Pancreas (tissue), 10 donors: ENCODE data around the gene ZNF554. TPM values are rescaled to one million over a fixed set of nuclear protein-coding genes. Genes with fewer than 3 reads are reported as not detected.

Source experiments
- ATAC-seq, 4 donors: fragments of 200-7000 bp; cut with Tn5 transposase; one replicate each; pipeline versions ENCODE4 v1.8.0 to v1.9.1; 2020; ENCODE audit warnings: mild to moderate bottlenecking in 4 of 4, moderate library complexity in 4 of 4
- DNase-seq, 6 donors: peaks; one replicate each; pipeline ENCODE4 v3.0.0-alpha.2; 2020
- FAIRE-seq: peaks from 2 replicates; lab custom pipeline; 2012; peaks lifted over from hg19 to GRCh38; lab: Jason Lieb, UNC
- H3K27ac ChIP-seq, 4 donors: fragments of 200-600 bp; sonication (generic); 1 replicate in 3 of 4; 2 replicates in 1 of 4; pipeline versions ENCODE4 v1.5.0 to v1.8.0; 2020
- H3K27me3 ChIP-seq, 4 donors: fragments of 200-600 bp; one replicate each; pipeline ENCODE4 v1.8.0; 2021
- H3K36me3 ChIP-seq, 3 donors: fragments of 200-600 bp; sonication (generic) in 1 of 3; one replicate each; pipeline versions ENCODE4 v1.5.0 to v1.8.0; 2020 to 2021
- H3K4me1 ChIP-seq, 3 donors: fragments of 200-600 bp; one replicate each; pipeline ENCODE4 v1.8.0; 2021
- H3K4me3 ChIP-seq, 4 donors: fragments of 200-600 bp; sonication (generic) in 2 of 4; one replicate each; pipeline versions ENCODE4 v1.5.0 to v1.8.0; 2020 to 2021
- H3K9me3 ChIP-seq, 4 donors: fragments of 200-600 bp; one replicate each; pipeline ENCODE4 v1.8.0; 2021
- WGBS, 2 donors: extraction: QIAGEN DNeasy Blood & Tissue Kit; methylation state at CpG; one replicate each; pipeline ENCODE4 v1.1.7; 2013; 5-methylcytosine and 5-hydroxymethylcytosine counted together
- intact Hi-C, 3 donors: fragments of 100-400 bp; cut with DNase I; formaldehyde crosslinking; loops; one replicate each; pipeline versions ENCODE4 v1.11.1 to v1.14.2; 2022
- polyA plus RNA-seq, 2 donors: library from polyadenylated mRNA; stranded (reverse); fragments of 200-250 nt; gene quantifications; one replicate each; pipeline ENCODE4 v1.2.3, GENCODE V29; 2013
- total RNA-seq, 6 donors: library from RNA; stranded (reverse); fragmentation: NEBNext Ultra II Directional in 4 of 6; extraction: Animal tissue kit (Norgen Biotek cat#: 25700) in 4 of 6; gene quantifications; one replicate each; pipeline versions ENCODE4 v1.2.1 to v1.2.4, GENCODE V29; 2021 to 2023
- TF ChIP-seq, protein P1 (sequence below), 4 donors: fragments of 200-600 bp; sonication (generic) in 3 of 4; IDR thresholded peaks; one replicate each; pipeline versions ENCODE4 v1.5.0 to v1.8.0; 2021; ENCODE audit warnings: antibody characterized with exemption in 4 of 4
- donor health status: healthy with polysubstance abuse.
- donor health status: DM: no; HTN: no; CAD: no; lungs with moderate emphysema.
- donor health status: DM: no; HTN: no; CAD: no.
- donor health status: control.
- donor health status: control.
- donor health status: Bipolar disorder and iron deficiency.
- donor health status: DM: yes; HTN: yes; CAD: no.
- donor health status: DM: no; HTN: no; CAD: no.
- donor health status: DM: no; HTN: no; CAD: no.
- donor health status: DM: yes; HTN: yes; CAD: no.

The ZNF554 gene
- total and polyA plus RNA-seq, 8 donors = 2.6 to 5.2 (median 3.6) TPM

DNA sequence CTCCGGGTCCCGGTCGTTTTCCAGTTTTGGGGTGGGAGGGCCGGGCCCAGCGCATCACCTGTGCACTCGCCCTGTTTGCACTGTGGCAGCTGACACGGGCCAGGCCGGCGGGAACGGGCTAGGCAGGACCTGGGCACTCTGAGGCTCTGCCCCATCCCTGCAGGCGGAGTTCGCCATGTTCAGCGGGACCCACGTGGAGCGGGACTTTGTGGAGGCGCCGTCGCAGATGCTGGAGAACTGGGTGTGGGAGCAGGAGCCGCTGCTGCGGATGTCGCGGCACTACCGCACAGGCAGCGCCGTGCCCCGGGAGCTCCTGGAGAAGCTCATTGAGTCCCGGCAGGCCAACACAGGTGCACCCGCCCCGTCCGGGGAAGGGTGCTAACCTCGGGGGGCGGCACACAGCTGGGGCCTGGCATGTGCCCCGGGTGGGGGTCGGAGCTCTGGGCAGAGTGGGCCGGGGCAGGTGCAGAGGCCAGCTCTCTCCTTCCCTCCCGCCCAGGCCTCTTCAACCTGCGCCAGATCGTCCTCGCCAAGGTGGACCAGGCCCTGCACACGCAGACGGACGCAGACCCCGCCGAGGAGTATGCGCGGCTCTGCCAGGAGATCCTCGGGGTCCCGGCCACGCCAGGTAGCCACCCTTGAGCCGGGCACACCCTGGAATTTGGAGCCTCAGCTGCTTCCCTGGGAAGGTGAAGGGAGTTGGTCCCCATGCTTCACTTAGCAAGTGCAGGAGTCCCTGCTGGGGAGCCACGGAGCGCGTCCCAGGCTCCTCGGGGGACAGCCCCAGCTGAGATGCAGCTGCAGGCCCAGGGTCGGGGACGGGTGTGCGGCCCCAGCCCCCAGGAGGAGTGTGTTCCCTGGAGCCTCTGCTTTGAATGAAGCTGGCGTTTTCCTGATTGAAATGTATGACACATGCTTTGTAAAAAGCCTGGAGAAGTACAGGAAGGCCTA lies 9.3 kb upstream of the ZNF554 start:
- Histone ChIP-seq H3K9me3 (no peaks in the 10 kb centered on the region), H3K4me3 (no peak overlapping the region), H3K36me3 (peaks cover 0 to 8% (median 0%) of the 10 kb centered on the region in 3 donors), H3K4me1 (no peaks in the 10 kb centered on the region), H3K27me3 (no peaks in the 10 kb centered on the region), H3K27ac (no peak overlapping the region)
- WGBS, 2 donors = 94 to 97% methylated on average over 53 to 58 of the region's 58 CpGs
- FAIRE-seq (no peak), ATAC-seq (no peak), DNase-seq (no peak)
- intact Hi-C loops = no loop called here
- TF ChIP-seq, protein P1, sequence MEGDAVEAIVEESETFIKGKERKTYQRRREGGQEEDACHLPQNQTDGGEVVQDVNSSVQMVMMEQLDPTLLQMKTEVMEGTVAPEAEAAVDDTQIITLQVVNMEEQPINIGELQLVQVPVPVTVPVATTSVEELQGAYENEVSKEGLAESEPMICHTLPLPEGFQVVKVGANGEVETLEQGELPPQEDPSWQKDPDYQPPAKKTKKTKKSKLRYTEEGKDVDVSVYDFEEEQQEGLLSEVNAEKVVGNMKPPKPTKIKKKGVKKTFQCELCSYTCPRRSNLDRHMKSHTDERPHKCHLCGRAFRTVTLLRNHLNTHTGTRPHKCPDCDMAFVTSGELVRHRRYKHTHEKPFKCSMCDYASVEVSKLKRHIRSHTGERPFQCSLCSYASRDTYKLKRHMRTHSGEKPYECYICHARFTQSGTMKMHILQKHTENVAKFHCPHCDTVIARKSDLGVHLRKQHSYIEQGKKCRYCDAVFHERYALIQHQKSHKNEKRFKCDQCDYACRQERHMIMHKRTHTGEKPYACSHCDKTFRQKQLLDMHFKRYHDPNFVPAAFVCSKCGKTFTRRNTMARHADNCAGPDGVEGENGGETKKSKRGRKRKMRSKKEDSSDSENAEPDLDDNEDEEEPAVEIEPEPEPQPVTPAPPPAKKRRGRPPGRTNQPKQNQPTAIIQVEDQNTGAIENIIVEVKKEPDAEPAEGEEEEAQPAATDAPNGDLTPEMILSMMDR (IDR thresholded peaks at IDR 0.05) = no peak

DNA sequence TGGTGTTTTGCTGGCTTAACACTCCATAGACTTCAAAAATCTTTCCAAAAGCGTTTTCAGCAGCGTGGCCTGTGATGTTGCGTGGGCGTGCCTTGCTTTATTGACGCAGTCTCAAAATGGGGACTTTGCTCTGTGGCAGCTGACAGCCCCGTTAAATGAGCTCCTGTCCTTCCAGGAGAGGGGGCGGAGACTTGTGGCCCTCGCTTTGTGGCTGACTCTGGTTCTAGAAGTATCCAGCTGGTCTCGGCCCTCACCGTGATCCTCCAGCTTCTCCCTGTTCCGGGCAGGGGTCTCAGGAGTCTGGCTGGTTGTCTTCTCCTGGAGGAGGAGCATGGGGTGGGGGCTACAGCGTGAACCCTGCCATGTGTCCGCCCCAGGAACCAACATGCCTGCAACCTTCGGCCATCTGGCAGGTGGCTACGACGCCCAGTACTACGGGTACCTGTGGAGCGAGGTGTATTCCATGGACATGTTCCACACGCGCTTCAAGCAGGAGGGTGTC lies 8.4 kb upstream of the ZNF554 start:
- ATAC-seq (no peak), FAIRE-seq (no peak), DNase-seq (no peak)
- Histone ChIP-seq H3K27me3 (no peaks in the 10 kb centered on the region), H3K9me3 (no peaks in the 10 kb centered on the region), H3K4me3 (no peak overlapping the region), H3K36me3 (peaks cover 0 to 8% (median 0%) of the 10 kb centered on the region in 3 donors), H3K4me1 (no peaks in the 10 kb centered on the region), H3K27ac (no peak overlapping the region)
- 94 to 96% methylated on average over 20 of the region's 20 CpGs for WGBS, 2 donors
- TF ChIP-seq, protein P1 (IDR thresholded peaks at IDR 0.05) = no peak
- intact Hi-C loops = no loop called here

DNA sequence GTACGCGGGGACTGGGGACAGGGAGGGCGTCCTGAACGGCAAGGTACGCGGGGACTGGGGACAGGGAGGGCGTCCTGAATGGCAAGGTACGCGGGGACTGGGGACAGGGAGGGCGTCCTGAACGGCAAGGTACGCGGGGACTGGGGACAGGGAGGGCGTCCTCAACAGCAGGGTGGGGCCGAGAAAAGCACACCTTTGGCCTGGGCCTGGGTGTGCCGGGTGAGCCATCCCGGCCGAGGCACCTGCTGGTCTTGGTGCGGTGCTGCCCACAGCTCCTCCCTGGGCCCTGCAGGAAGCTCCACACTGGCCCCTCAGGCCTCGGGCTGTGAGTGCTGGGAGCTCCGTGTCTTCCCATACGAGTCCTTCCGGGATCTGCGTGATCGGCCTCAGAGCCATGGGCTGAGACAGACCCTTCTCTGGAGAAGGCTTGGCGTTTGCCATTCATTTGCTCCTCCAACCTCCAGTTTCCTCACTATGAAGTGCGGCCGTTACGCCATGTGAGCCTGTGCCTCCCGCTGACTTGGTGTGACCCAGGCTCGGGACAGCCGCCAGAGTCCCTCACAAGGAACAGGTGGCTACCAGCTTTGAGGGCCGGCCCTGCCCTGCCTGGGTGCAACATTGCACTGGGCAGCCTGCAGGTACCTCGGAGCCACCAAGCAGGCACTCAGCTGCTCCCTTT lies 7.8 kb upstream of the ZNF554 start:
- H3K36me3 ChIP-seq = peaks cover 0 to 8% (median 0%) of the 10 kb centered on the region in 3 donors
- TF ChIP-seq, protein P1 (IDR thresholded peaks at IDR 0.05) = no peak
- no peak for DNase-seq

DNA sequence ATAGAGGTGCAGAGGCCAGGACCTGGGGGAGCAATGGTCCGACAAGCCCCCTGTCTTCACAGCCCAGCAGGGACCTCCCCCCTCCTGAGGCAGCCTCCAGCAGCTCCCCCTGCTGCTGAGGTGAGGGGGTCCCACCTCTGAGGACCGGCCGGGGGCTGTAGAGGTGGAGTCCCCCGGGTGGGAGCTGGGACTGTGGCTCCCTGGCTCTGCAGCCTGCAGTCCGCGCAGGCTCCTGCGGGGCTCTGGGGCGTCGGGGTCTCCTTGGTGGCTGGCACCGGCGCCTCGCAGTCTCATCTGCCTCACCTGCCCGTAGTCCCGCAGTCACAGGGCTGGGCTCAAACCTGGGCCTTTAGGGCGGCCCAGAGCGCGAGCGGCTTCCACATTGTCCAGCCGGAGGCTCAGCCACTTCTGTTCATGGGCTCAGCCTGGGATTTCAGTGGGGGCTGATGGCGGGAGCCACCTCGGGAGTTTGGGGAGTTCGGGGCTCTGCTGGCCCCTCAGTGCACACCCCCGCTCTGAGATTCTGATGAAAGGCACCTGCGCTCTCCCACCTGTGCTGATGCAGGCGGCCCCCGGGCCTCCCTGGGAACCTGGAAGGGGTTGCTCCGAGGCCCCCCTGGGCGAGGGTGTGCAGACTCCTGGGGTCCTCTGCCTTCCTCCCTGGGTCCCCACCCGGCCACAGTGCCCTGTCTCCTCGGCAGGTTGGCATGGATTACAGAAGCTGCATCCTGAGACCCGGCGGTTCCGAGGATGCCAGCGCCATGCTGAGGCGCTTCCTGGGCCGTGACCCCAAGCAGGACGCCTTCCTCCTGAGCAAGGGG lies 7.0 kb upstream of the ZNF554 start:
- WGBS, 2 donors = 95% methylated on average over 34 to 37 of the region's 37 CpGs
- intact Hi-C loops = no loop called here
- ATAC-seq (no peak), DNase-seq (no peak), FAIRE-seq (no peak)
- H3K27ac ChIP-seq = no peak overlapping the region
- no peaks in the 10 kb centered on the region for H3K27me3 ChIP-seq
- H3K4me1 ChIP-seq = no peaks in the 10 kb centered on the region
- H3K9me3 ChIP-seq = no peaks in the 10 kb centered on the region
- peaks cover 0 to 3% (median 0%) of the 10 kb centered on the region in 3 donors for H3K36me3 ChIP-seq
- TF ChIP-seq, protein P1 (IDR thresholded peaks at IDR 0.05) = no peak
- no peak overlapping the region for H3K4me3 ChIP-seq

More for the DNA sequence above, 7.8 kb upstream of the ZNF554 start:
- no peaks in the 10 kb centered on the region for H3K4me1 ChIP-seq
- no peak for FAIRE-seq
- no peak for ATAC-seq
- H3K27me3 ChIP-seq = no peaks in the 10 kb centered on the region
- no peak overlapping the region for H3K27ac ChIP-seq
- 91 to 94% methylated on average over 27 to 34 of the region's 34 CpGs for WGBS, 2 donors
- H3K9me3 ChIP-seq = no peaks in the 10 kb centered on the region
- no peak overlapping the region for H3K4me3 ChIP-seq
- intact Hi-C loops = no loop called here
